HCT116 (cell line): ENCODE results near the gene PPFIA2. TPM values are rescaled to one million over a fixed set of nuclear protein-coding genes. Genes with fewer than 3 reads are reported as not detected.

Source experiments
- ATAC-seq: fragments of 200-7000 bp; cut with Tn5 transposase; 2 replicates; pipeline ENCODE4 v1.9.1; 2020; ENCODE audit warnings: mild to moderate bottlenecking, moderate library complexity
- BruUV-seq: library from RNA; stranded (reverse); fragments of 400-500 nt; replicated peaks from 2 replicates; lab custom pipeline; 2021; lab: Mats Ljungman, UMichigan
- CTCF ChIA-PET: fragments of 300-600 bp; sonication (Branson Sonifier 250); formaldehyde crosslinking; loops from one replicate; lab custom pipeline; 2021; ENCODE audit warnings: antibody characterized with exemption; lab: Charles Lee
- POLR2A ChIA-PET: fragments of 300-600, 350-600 bp; sonication (Branson Sonifier 250); formaldehyde crosslinking; loops from one replicate; lab custom pipeline; 2021; ENCODE audit warnings: antibody characterized with exemption; lab: Charles Lee
- RAD21 ChIA-PET, 2 experiments: fragments of 300-600 bp; sonication (Branson Sonifier 250); formaldehyde crosslinking; loops; one replicate each; lab custom pipeline; 2023; ENCODE audit warnings: low total read pairs in 2 of 2; ENCODE audit not compliant: uncharacterized antibody in 2 of 2, unreplicated experiment in 2 of 2, low non-redundant PET in 1 of 2; lab: Charles Lee
- DNase-seq: peaks from one replicate; pipeline ENCODE4 v3.0.0-alpha.2; 2010; ENCODE audit warnings: low read depth, low spot score
- H2AFZ ChIP-seq: fragments of 200-600 bp; shearing (Covaris generic), sonication (generic); 2 replicates; pipeline ENCODE4 v1.6.1; 2017; ENCODE audit warnings: low read depth, mixed run types, mixed read lengths, antibody characterized with exemption, low read length; ENCODE audit not compliant: poor library complexity, severe bottlenecking
- H3K27ac ChIP-seq: 2 replicates; pipeline ENCODE4 v1.5.1; 2012; ENCODE audit warnings: low read depth, low read length
- H3K27me3 ChIP-seq: fragments of 200-600 bp; sonication (generic); 2 replicates; pipeline ENCODE4 v1.6.1; 2016; ENCODE audit warnings: mixed run types, low read length, mixed read lengths; ENCODE audit not compliant: insufficient read depth
- H3K36me3 ChIP-seq, 2 experiments: fragments of 200-500 bp in 1 of 2; fragments of 200-600 bp in 1 of 2; sonication (Bioruptor generic) in 1 of 2; sonication (generic) in 1 of 2; 2 replicates each; pipeline versions ENCODE4 v1.5.1 to v1.6.1; 2014 to 2016; ENCODE audit warnings: low read length in 2 of 2, inconsistent platforms in 1 of 2, mixed read lengths in 1 of 2, mixed run types in 1 of 2; ENCODE audit not compliant: insufficient read depth in 2 of 2, control insufficient read depth in 1 of 2
- H3K4me1 ChIP-seq, 2 experiments: fragments of 200-600 bp in 1 of 2; sonication (generic) in 1 of 2; 2 replicates each; pipeline versions ENCODE4 v1.5.1 to v1.6.1; 2012 to 2017; ENCODE audit warnings: low read length in 2 of 2, inconsistent platforms in 1 of 2, mild to moderate bottlenecking in 1 of 2, mixed read lengths in 1 of 2, mixed run types in 1 of 2, moderate library complexity in 1 of 2; ENCODE audit not compliant: insufficient read depth in 2 of 2, control insufficient read depth in 1 of 2
- H3K4me2 ChIP-seq: fragments of 200-600 bp; sonication (generic); 2 replicates; pipeline ENCODE4 v1.6.1; 2017; ENCODE audit warnings: mixed run types, low read length, mixed read lengths
- H3K4me3 ChIP-seq, 2 experiments: fragments of 200-600 bp in 1 of 2; sonication (generic) in 1 of 2; replicated peaks in 1 of 2; 2 replicates each; pipeline ENCODE4 v1.5.1; 2011 to 2016; ENCODE audit warnings: low read length in 2 of 2, control low read depth in 1 of 2, low read depth in 1 of 2, mild to moderate bottlenecking in 1 of 2, mixed read lengths in 1 of 2, mixed run types in 1 of 2
- H3K79me2 ChIP-seq: fragments of 200-600 bp; sonication (generic); 2 replicates; pipeline ENCODE4 v1.6.1; 2017; ENCODE audit warnings: mild to moderate bottlenecking, mixed run types, low read length, moderate library complexity, mixed read lengths; ENCODE audit not compliant: insufficient read depth
- H3K9ac ChIP-seq: fragments of 200-600 bp; sonication (generic); 2 replicates; pipeline ENCODE4 v1.6.1; 2016; ENCODE audit warnings: low read length, mixed read lengths
- H3K9me2 ChIP-seq: fragments of 200-600 bp; sonication (generic), shearing (Covaris generic); 2 replicates; pipeline ENCODE4 v1.6.1; 2017; ENCODE audit warnings: mixed run types, mild to moderate bottlenecking, moderate library complexity; ENCODE audit not compliant: insufficient read depth
- H3K9me3 ChIP-seq, 2 experiments: fragments of 200-500 bp in 1 of 2; fragments of 200-600 bp in 1 of 2; sonication (Bioruptor generic) in 1 of 2; sonication (generic) in 1 of 2; 2 replicates each; pipeline ENCODE4 v1.6.1; 2014 to 2017; ENCODE audit warnings: low read length in 2 of 2, mixed read lengths in 2 of 2, inconsistent platforms in 1 of 2, low read depth in 1 of 2, mild to moderate bottlenecking in 1 of 2, mixed run types in 1 of 2, moderate library complexity in 1 of 2; ENCODE audit not compliant: control insufficient read depth in 1 of 2, insufficient read depth in 1 of 2
- H4K20me1 ChIP-seq: fragments of 200-600 bp; sonication (generic), shearing (Covaris generic); 2 replicates; pipeline ENCODE4 v1.6.1; 2017; ENCODE audit warnings: mixed run types, mild to moderate bottlenecking, moderate library complexity; ENCODE audit not compliant: insufficient read depth
- CEBPB ChIP-seq: IDR thresholded peaks from 2 replicates; pipeline ENCODE4 v1.6.1; 2012; ENCODE audit warnings: low read depth
- EGR1 ChIP-seq: IDR thresholded peaks from 2 replicates; pipeline ENCODE4 v1.6.1; 2012; ENCODE audit warnings: low read depth
- ELF1 ChIP-seq: IDR thresholded peaks from 2 replicates; pipeline ENCODE4 v1.6.1; 2012; ENCODE audit warnings: low read depth, borderline replicate concordance
- FOSL1 ChIP-seq: IDR thresholded peaks from 2 replicates; pipeline ENCODE4 v1.6.1; 2012; ENCODE audit warnings: low read depth
- JUND ChIP-seq: IDR thresholded peaks from 2 replicates; pipeline ENCODE4 v1.6.1; 2012
- MAX ChIP-seq: IDR thresholded peaks from 2 replicates; pipeline ENCODE4 v1.6.1; 2012
- POLR2A ChIP-seq: IDR thresholded peaks from 2 replicates; pipeline ENCODE4 v1.7.0; 2011; ENCODE audit warnings: borderline replicate concordance; ENCODE audit not compliant: insufficient read depth, insufficient read length; ENCODE audit errors: extremely low read depth
- RAD21 ChIP-seq: IDR thresholded peaks from 2 replicates; pipeline ENCODE4 v1.6.1; 2012; ENCODE audit warnings: low read depth, mild to moderate bottlenecking
- SIN3A ChIP-seq: IDR thresholded peaks from 2 replicates; pipeline ENCODE4 v1.6.1; 2012; ENCODE audit warnings: low read depth
- SRF ChIP-seq: IDR thresholded peaks from 2 replicates; pipeline ENCODE4 v1.6.1; 2012; ENCODE audit warnings: low read depth
- TCF7L2 ChIP-seq: IDR thresholded peaks from 2 replicates; pipeline ENCODE4 v1.7.0; 2011; ENCODE audit warnings: borderline replicate concordance, inconsistent platforms; ENCODE audit not compliant: insufficient read depth, insufficient read length; ENCODE audit errors: extremely low read depth
- YY1 ChIP-seq: IDR thresholded peaks from 2 replicates; pipeline ENCODE4 v1.6.1; 2011; ENCODE audit warnings: low read length, low read depth, moderate library complexity, mild to moderate bottlenecking; ENCODE audit not compliant: insufficient replicate concordance; ENCODE audit errors: extremely low read depth
- ZFX ChIP-seq: fragments of 450-650 bp; IDR thresholded peaks from 2 replicates; pipeline ENCODE4 v1.6.1; 2017
- ZNF274 ChIP-seq: fragments of 200-500 bp; sonication (Bioruptor generic); IDR thresholded peaks from 2 replicates; pipeline ENCODE4 v1.6.1; 2014; ENCODE audit warnings: mild to moderate bottlenecking, low read depth, low read length, inconsistent platforms
- intact Hi-C: fragments of 100-400 bp; cut with micrococcal nuclease; formaldehyde crosslinking; loops from 2 replicates; pipeline ENCODE4 v1.10.0; 2022
- total RNA-seq: library from RNA; stranded (reverse); gene quantifications from one replicate; pipeline ENCODE4 v1.2.1, GENCODE V29; 2021; ENCODE audit not compliant: unreplicated experiment
- TF ChIP-seq, protein P1 (sequence below): IDR thresholded peaks from 2 replicates; pipeline ENCODE4 v1.6.1; 2012; ENCODE audit warnings: low read depth

Gene PPFIA2
- total RNA-seq, 1 experiment from 2014 or later: not detected

DNA sequence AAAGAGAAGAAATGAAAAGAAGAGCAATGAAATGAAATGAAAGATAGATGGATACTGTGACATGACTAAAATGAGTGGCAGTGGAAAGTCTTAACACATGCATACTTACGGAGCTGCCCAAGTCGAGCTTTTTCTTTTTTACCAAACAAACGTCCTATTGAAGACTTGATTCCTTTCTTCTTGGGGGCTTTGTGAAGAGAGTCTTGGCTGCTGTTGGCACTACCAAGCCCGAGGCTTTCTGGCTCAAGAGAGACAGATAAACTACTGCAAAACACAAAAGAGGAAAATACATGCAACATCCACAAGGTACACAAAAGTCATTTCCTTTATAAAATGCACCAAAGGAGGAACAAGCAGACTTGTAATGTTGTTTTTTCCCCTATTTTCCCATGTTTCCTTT lies 420.1 kb downstream of the PPFIA2 start (continued):
- TF ChIP-seq, protein P1, sequence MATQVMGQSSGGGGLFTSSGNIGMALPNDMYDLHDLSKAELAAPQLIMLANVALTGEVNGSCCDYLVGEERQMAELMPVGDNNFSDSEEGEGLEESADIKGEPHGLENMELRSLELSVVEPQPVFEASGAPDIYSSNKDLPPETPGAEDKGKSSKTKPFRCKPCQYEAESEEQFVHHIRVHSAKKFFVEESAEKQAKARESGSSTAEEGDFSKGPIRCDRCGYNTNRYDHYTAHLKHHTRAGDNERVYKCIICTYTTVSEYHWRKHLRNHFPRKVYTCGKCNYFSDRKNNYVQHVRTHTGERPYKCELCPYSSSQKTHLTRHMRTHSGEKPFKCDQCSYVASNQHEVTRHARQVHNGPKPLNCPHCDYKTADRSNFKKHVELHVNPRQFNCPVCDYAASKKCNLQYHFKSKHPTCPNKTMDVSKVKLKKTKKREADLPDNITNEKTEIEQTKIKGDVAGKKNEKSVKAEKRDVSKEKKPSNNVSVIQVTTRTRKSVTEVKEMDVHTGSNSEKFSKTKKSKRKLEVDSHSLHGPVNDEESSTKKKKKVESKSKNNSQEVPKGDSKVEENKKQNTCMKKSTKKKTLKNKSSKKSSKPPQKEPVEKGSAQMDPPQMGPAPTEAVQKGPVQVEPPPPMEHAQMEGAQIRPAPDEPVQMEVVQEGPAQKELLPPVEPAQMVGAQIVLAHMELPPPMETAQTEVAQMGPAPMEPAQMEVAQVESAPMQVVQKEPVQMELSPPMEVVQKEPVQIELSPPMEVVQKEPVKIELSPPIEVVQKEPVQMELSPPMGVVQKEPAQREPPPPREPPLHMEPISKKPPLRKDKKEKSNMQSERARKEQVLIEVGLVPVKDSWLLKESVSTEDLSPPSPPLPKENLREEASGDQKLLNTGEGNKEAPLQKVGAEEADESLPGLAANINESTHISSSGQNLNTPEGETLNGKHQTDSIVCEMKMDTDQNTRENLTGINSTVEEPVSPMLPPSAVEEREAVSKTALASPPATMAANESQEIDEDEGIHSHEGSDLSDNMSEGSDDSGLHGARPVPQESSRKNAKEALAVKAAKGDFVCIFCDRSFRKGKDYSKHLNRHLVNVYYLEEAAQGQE: no peak
- no peak for TF ChIP-seq POLR2A
- TF ChIP-seq JUND: no peak
- TF ChIP-seq, all 23 proteins: peak for 0

- intact Hi-C loops: no loop called here
- 0 out of 2 replicates have a peak, but pooled peaks cover 4% of the 10 kb centered on the region for H3K27me3 ChIP-seq
- no TSS peak for BruUV-seq
Observed at GRCh38 chr12:81337886-81338285, 421.3 kb downstream of the PPFIA2 start.

More at GRCh38 chr12:81337886-81338285, 421.3 kb downstream of the PPFIA2 start:
- ChIA-PET CTCF (no interaction called here), POLR2A (no interaction called here), RAD21 (no interaction called here)
- no peak for ATAC-seq
- no peak overlapping the region for H3K9ac ChIP-seq
- H3K36me3 ChIP-seq: no peaks in the 10 kb centered on the region
- TF ChIP-seq FOSL1 (no peak), SIN3A (no peak), ZNF274 (no peak), JUND (no peak), POLR2A (no peak), ELF1 (no peak), TCF7L2 (no peak), ZFX (no peak), CEBPB (no peak), EGR1 (no peak), YY1 (no peak), SRF (no peak), RAD21 (no peak), MAX (no peak)
- TF ChIP-seq, protein P1: no peak
- no peaks in the 10 kb centered on the region for H3K4me1 ChIP-seq
- H2AFZ ChIP-seq: no peak overlapping the region
- H3K9me3 ChIP-seq: no peaks in the 10 kb centered on the region
- H3K4me3 ChIP-seq: no peak overlapping the region
- H3K4me2 ChIP-seq: no peak overlapping the region
- no peaks in the 10 kb centered on the region for H4K20me1 ChIP-seq
- H3K27ac ChIP-seq: no peak overlapping the region
- H3K9me2 ChIP-seq: no peaks in the 10 kb centered on the region
- H3K79me2 ChIP-seq: no peaks in the 10 kb centered on the region
- DNase-seq: no peak
